NCI-H2171 (cell line): ENCODE data around the gene FARP1.

Experiments used
- DNase-seq: peaks from one replicate; lab custom pipeline; 2025; lab: John Stamatoyannopoulos, UW

The FARP1 gene

DNA sequence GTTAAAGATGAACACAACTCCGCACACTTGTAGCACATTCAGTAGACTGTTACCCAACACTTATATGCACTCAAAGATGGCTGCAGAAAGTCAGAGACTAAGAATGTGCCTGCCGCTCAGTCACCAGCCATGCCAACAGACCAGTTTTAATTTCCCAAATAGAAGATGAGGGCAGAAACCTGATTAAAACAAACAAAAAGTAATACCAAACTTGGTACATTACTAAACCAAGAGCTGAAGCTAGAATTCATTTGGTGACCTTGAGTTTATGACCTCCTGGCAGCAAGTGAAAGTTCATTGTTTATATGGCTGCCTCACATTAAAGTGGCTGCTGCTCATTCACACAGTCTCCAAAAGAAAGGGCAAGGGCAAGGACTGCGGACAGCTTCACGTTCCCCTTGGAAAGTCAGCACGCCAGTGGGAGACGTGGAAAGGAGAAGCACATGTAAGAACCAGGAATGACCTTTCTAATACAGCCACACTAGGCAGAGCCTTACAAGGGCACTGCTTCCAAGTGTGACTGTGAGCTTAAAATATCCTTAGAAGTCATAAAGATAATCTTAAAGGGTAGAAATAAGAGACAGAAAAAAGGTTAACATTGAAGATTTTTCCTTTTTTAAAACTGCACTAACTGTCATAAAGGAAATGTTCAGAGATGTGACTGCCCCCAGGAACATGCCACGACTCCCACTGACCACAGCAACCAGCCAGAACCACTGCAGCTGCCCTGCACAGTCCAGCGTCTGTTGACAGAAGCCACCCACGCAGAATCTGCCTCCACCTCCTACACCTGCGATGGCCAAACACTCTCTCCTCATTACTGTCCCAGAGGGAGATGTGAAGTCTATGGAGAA lies 360.5 kb downstream of the FARP1 start:
- DNase-seq: no peak

DNA sequence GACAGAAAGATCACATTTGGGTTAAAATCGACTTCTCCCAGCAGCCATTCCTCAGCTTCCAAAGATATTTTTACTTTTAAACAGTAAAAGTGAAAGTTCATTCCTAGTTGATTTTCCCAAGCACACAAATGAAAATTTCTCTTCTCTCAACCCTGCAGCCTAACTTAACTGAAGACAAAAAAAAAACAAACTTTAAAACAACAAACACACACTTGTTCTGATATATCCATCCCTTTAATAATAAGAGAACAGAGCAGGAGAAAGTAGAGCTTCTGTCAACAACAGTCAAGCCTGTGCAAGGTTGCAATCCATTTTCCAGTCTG lies 361.1 kb downstream of the FARP1 start:
- DNase-seq: no peak

DNA sequence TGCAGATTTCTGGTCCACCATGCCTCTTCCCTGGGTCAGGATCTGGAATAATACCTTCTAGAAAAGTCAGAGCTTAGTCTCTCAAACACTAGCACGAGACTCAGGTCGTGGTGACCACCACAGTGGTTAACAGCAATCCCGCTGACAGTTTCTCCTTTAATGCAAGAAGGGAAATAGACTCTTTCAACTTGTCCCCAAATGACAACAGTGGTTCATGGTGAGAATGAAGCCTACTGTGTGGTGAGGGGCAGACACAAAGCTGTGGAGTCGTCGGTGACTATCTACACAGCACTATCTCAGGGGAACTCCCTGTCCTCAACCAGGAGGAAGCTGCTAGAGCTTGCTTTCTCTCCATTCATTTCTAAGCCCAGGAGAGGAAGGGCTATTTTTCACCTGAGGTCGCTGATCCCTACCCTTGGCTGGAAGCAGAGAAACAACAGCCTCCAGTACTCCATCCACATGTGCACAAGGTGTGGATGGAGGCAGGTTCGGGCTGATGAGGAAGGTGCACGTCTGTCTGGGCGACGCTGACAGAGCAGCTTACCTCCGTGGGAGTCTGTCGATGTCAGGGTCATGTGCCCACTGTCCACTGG lies 361.6 kb downstream of the FARP1 start:
- no peak for DNase-seq
